OCI-LY3 (cell line): ENCODE data around the gene SDSL.

Source experiments
- H2AFZ ChIP-seq: fragments of 200-600, 300-600 bp; shearing (Covaris generic); 2 replicates; pipeline ENCODE4 v1.6.0; 2014; ENCODE audit warnings: antibody characterized with exemption, low read depth, low read length
- H3K27ac ChIP-seq: fragments of 200-600, 300-600 bp; sonication (generic); 2 replicates; pipeline ENCODE4 v1.5.1; 2014; ENCODE audit warnings: mild to moderate bottlenecking, low read length, moderate library complexity, mixed read lengths
- H3K27me3 ChIP-seq: fragments of 200-600, 300-600 bp; sonication (generic); 2 replicates; pipeline ENCODE4 v1.6.1; 2014; ENCODE audit warnings: low read depth, low read length, mixed read lengths
- H3K36me3 ChIP-seq: fragments of 200-600, 300-600 bp; sonication (generic); replicated peaks from 2 replicates; pipeline ENCODE3; 2014; ENCODE audit warnings: low read depth, low read length, mixed read lengths
- H3K4me1 ChIP-seq: fragments of 300-600, 200-600 bp; sonication (generic); 2 replicates; pipeline ENCODE4 v1.6.1; 2014; ENCODE audit warnings: low read length, mixed read lengths
- H3K4me2 ChIP-seq: fragments of 200-600, 300-600 bp; sonication (generic); 2 replicates; pipeline ENCODE4 v1.6.1; 2014; ENCODE audit warnings: low read length, mixed read lengths
- H3K4me3 ChIP-seq: fragments of 300-600, 200-600 bp; sonication (generic); 2 replicates; pipeline ENCODE4 v1.5.1; 2014; ENCODE audit warnings: antibody characterized with exemption, mild to moderate bottlenecking, low read length, moderate library complexity
- H3K79me2 ChIP-seq: fragments of 300-600, 200-600 bp; shearing (Covaris generic); 2 replicates; pipeline ENCODE4 v1.6.1; 2014; ENCODE audit warnings: mild to moderate bottlenecking, low read length, mixed read lengths
- H3K9ac ChIP-seq: fragments of 300-600, 200-600 bp; shearing (Covaris generic); 2 replicates; pipeline ENCODE4 v1.6.0; 2014; ENCODE audit warnings: mild to moderate bottlenecking, low read length, moderate library complexity
- H3K9me3 ChIP-seq: fragments of 200-600, 300-600 bp; shearing (Covaris generic); 2 replicates; pipeline ENCODE4 v1.6.1; 2014; ENCODE audit warnings: low read length, mixed read lengths; ENCODE audit not compliant: insufficient read depth
- H4K20me1 ChIP-seq: fragments of 200-600, 300-600 bp; sonication (generic); 2 replicates; pipeline ENCODE4 v1.6.1; 2016; ENCODE audit warnings: low read length, mixed read lengths; ENCODE audit not compliant: insufficient read depth
- CTCF ChIP-seq: fragments of 200-600, 300-600 bp; sonication (generic); IDR thresholded peaks from 2 replicates; pipeline ENCODE4 v1.5.1; 2014; ENCODE audit warnings: antibody characterized with exemption, low read length, low read depth
- EZH2phosphoT487 ChIP-seq: fragments of 200-600 bp; shearing (Covaris generic); IDR thresholded peaks from 2 replicates; pipeline ENCODE4 v1.6.1; 2018; ENCODE audit warnings: antibody characterized with exemption, mixed run types, low read depth

SDSL gene

GRCh38 chr12:113462998-113463745, 41.0 kb downstream of the SDSL start:
- TF ChIP-seq EZH2phosphoT487 (no peak), CTCF (no peak)
- Histone ChIP-seq H3K79me2 (no peaks in the 10 kb centered on the region), H3K4me3 (no peak overlapping the region), H2AFZ (no peak overlapping the region), H3K27ac (no peak overlapping the region), H4K20me1 (no peaks in the 10 kb centered on the region), H3K9ac (no peak overlapping the region), H3K27me3 (peaks cover 8% of the 10 kb centered on the region; the same call in 1 of the 2 replicates), H3K4me2 (no peak overlapping the region), H3K36me3 (no peaks in the 10 kb centered on the region), H3K4me1 (no peaks in the 10 kb centered on the region), H3K9me3 (no peaks in the 10 kb centered on the region)

- Histone ChIP-seq H3K27ac (no peak overlapping the region), H3K9ac (no peak overlapping the region), H3K36me3 (no peaks in the 10 kb centered on the region), H3K27me3 (0 out of 2 replicates have a peak, but pooled peaks cover 3% of the 10 kb centered on the region), H3K4me2 (no peak overlapping the region), H3K9me3 (no peaks in the 10 kb centered on the region), H4K20me1 (no peaks in the 10 kb centered on the region), H3K4me1 (no peaks in the 10 kb centered on the region), H3K79me2 (no peaks in the 10 kb centered on the region), H2AFZ (no peak overlapping the region), H3K4me3 (no peak overlapping the region)
- TF ChIP-seq EZH2phosphoT487: no peak
- no peak for TF ChIP-seq CTCF
Measured at GRCh38 chr12:113463746-113464451, 41.7 kb downstream of the SDSL start.

GRCh38 chr12:113464452-113464775, 42.2 kb downstream of the SDSL start:
- Histone ChIP-seq H4K20me1 (no peaks in the 10 kb centered on the region), H3K27ac (no peak overlapping the region), H2AFZ (no peak overlapping the region), H3K9ac (no peak overlapping the region), H3K4me3 (no peak overlapping the region), H3K4me2 (no peak overlapping the region), H3K4me1 (no peaks in the 10 kb centered on the region), H3K27me3 (0 out of 2 replicates have a peak, but pooled peaks cover 3% of the 10 kb centered on the region), H3K79me2 (no peaks in the 10 kb centered on the region), H3K9me3 (no peaks in the 10 kb centered on the region), H3K36me3 (no peaks in the 10 kb centered on the region)
- TF ChIP-seq CTCF: no peak
- TF ChIP-seq EZH2phosphoT487: no peak

GRCh38 chr12:113464852-113465719, 42.9 kb downstream of the SDSL start:
- H3K9me3 ChIP-seq: no peaks in the 10 kb centered on the region
- TF ChIP-seq EZH2phosphoT487 (no peak), CTCF (no peak)
- no peak overlapping the region for H3K27ac ChIP-seq
- 0 out of 2 replicates have a peak, but pooled peaks cover under 1% of the 10 kb centered on the region for H3K27me3 ChIP-seq
- no peak overlapping the region for H3K4me2 ChIP-seq
- H3K4me3 ChIP-seq: no peak overlapping the region
- no peaks in the 10 kb centered on the region for H3K4me1 ChIP-seq
- no peak overlapping the region for H3K9ac ChIP-seq
- H3K36me3 ChIP-seq: no peaks in the 10 kb centered on the region
- H4K20me1 ChIP-seq: no peaks in the 10 kb centered on the region
- no peak overlapping the region for H2AFZ ChIP-seq
- no peaks in the 10 kb centered on the region for H3K79me2 ChIP-seq
